ENCODE data around the gene KLRC1. TPM values are rescaled to one million over a fixed set of nuclear protein-coding genes. Genes with fewer than 3 reads are reported as not detected.
A peak's percentile ranks its signal among the peaks of the same experiment; 100 is the strongest.
"Not testable (repeated sequence)": the region's sequence is repeated elsewhere in the genome, so short reads cannot be mapped to it uniquely, and the experiment has no call there.

The KLRC1 gene
- total RNA-seq, 1 experiment from 2014 or later = not detected

- ATAC-seq (no peak), DNase-seq (ENCODE audit: low read depth, low spot score) (no peak)
- ChIA-PET POLR2A (no interaction called here), RAD21 (ENCODE audit: low non-redundant PET in 1 of 2, low total read pairs in 2 of 2, uncharacterized antibody in 2 of 2, unreplicated experiment in 2 of 2) (no interaction called here), CTCF (interaction anchor here (1.4 kb wide), 1 partner anchor 14 kb away, joined by 3 read pairs; no protein-coding TSS in a partner anchor)
- intact Hi-C loops (cut with micrococcal nuclease) = no loop called here
- H3K27me3 ChIP-seq (ENCODE audit: insufficient read depth, low read length) = no peaks in the 10 kb centered on the region
- no peak overlapping the region for H3K4me2 ChIP-seq (ENCODE audit: low read length)
- no peaks in the 10 kb centered on the region for H3K79me2 ChIP-seq (ENCODE audit: insufficient read depth, low read length)
- TF ChIP-seq ATF3 (IDR thresholded peaks at IDR 0.05) (no peak), YY1 (IDR thresholded peaks at IDR 0.05; ENCODE audit: extremely low read depth, insufficient replicate concordance, low read depth, low read length) (no peak), SP1 (IDR thresholded peaks at IDR 0.05; ENCODE audit: low read depth) (no peak), SIN3A (IDR thresholded peaks at IDR 0.05; ENCODE audit: low read depth) (no peak), ZFX (IDR thresholded peaks at IDR 0.05) (no peak), EZH2 (IDR thresholded peaks at IDR 0.05) (no peak), ZBTB33 (IDR thresholded peaks at IDR 0.05; ENCODE audit: extremely low read depth, insufficient replicate concordance, low read length) (no peak), TCF7L2 (IDR thresholded peaks at IDR 0.05; ENCODE audit: borderline replicate concordance, extremely low read depth, insufficient read depth, insufficient read length) (no peak), ZNF274 (IDR thresholded peaks at IDR 0.05; ENCODE audit: low read depth, low read length) (no peak), FOSL1 (IDR thresholded peaks at IDR 0.05; ENCODE audit: low read depth) (no peak), EZH2phosphoT487 (IDR thresholded peaks at IDR 0.05; ENCODE audit: borderline replicate concordance) (no peak), EGR1 (IDR thresholded peaks at IDR 0.05; ENCODE audit: low read depth) (no peak)
- H3K9me3 ChIP-seq (ENCODE audit: control insufficient read depth in 1 of 2, insufficient read depth in 1 of 2, low read depth in 1 of 2, low read length in 2 of 2) = no peaks in the 10 kb centered on the region
- H3K9me2 ChIP-seq (ENCODE audit: insufficient read depth) = no peaks in the 10 kb centered on the region
- no peaks in the 10 kb centered on the region for H3K36me3 ChIP-seq (ENCODE audit: control insufficient read depth in 1 of 2, insufficient read depth in 2 of 2, low read length in 2 of 2)
- H3K9ac ChIP-seq (ENCODE audit: low read length) = no peak overlapping the region
- BruUV-seq (replicated peaks) = no TSS peak
- H3K4me3 ChIP-seq (replicated peaks in 1 of 2; ENCODE audit: low read depth in 1 of 2, low read length in 2 of 2) = no peak overlapping the region
- H3K4me1 ChIP-seq (ENCODE audit: control insufficient read depth in 1 of 2, insufficient read depth in 2 of 2, low read length in 2 of 2) = peaks cover 11 to 38% of the 10 kb centered on the region in 2 experiments
- H2AFZ ChIP-seq (ENCODE audit: low read depth, low read length, poor library complexity, severe bottlenecking) = no peak overlapping the region
- H3K27ac ChIP-seq (ENCODE audit: low read depth, low read length) = no peak overlapping the region
- H4K20me1 ChIP-seq (ENCODE audit: insufficient read depth) = no peaks in the 10 kb centered on the region
These were observed 55.9 kb downstream of the KLRC1 start for GRCh38 chr12:10397296-10397695.

GRCh38 chr12:10396176-10396575 is 57.0 kb downstream of the KLRC1 start:
- H4K20me1 ChIP-seq (ENCODE audit: insufficient read depth); H3K9ac ChIP-seq (ENCODE audit: low read length); H3K9me2 ChIP-seq (ENCODE audit: insufficient read depth); RAD21 ChIA-PET (ENCODE audit: low non-redundant PET in 1 of 2, low total read pairs in 2 of 2, uncharacterized antibody in 2 of 2, unreplicated experiment in 2 of 2); H3K27me3 ChIP-seq (ENCODE audit: insufficient read depth, low read length); H3K79me2 ChIP-seq (ENCODE audit: insufficient read depth, low read length); BruUV-seq (replicated peaks); DNase-seq (ENCODE audit: low read depth, low spot score); H3K4me2 ChIP-seq (ENCODE audit: low read length); CTCF ChIA-PET; H3K4me3 ChIP-seq (replicated peaks in 1 of 2; ENCODE audit: low read depth in 1 of 2, low read length in 2 of 2); POLR2A ChIA-PET; ATAC-seq; intact Hi-C loops (cut with micrococcal nuclease); H3K36me3 ChIP-seq (ENCODE audit: control insufficient read depth in 1 of 2, insufficient read depth in 2 of 2, low read length in 2 of 2); H3K9me3 ChIP-seq (ENCODE audit: control insufficient read depth in 1 of 2, insufficient read depth in 1 of 2, low read depth in 1 of 2, low read length in 2 of 2); H2AFZ ChIP-seq (ENCODE audit: low read depth, low read length, poor library complexity, severe bottlenecking): not testable (repeated sequence)
- Histone ChIP-seq H3K4me1 (ENCODE audit: control insufficient read depth in 1 of 2, insufficient read depth in 2 of 2, low read length in 2 of 2) (peaks cover 20 to 45% of the 10 kb centered on the region in 2 experiments), H3K27ac (ENCODE audit: low read depth, low read length) (peak overlapping the region; percentile 49; the same call in 1 of the 2 replicates)

Data from HCT116 (cell line).